Endothelial cell of umbilical vein (primary cell): ENCODE results near the gene IRF6. TPM values are rescaled to one million over a fixed set of nuclear protein-coding genes. Genes with fewer than 3 reads are reported as not detected.

ENCODE experiments used
- BruUV-seq: library from RNA; stranded (reverse); fragments of 400-500 nt; replicated peaks from 2 replicates; lab custom pipeline; 2021; lab: Mats Ljungman, UMichigan
- CTCF ChIA-PET: fragments of 300-600, 350-600 bp; sonication (Branson Sonifier 250); formaldehyde crosslinking; loops from one replicate; lab custom pipeline; 2021; ENCODE audit warnings: antibody characterized with exemption, inconsistent platforms; lab: Charles Lee
- POLR2A ChIA-PET: fragments of 300-600, 350-600 bp; sonication (Branson Sonifier 250); formaldehyde crosslinking; loops from one replicate; lab custom pipeline; 2021; ENCODE audit warnings: antibody characterized with exemption, inconsistent platforms; lab: Charles Lee
- DNase-seq: peaks from one replicate; pipeline ENCODE4 v3.0.0-alpha.2; 2011; ENCODE audit warnings: low read depth, low spot score
- FAIRE-seq: peaks from 2 replicates; lab custom pipeline; 2011; peaks lifted over from hg19 to GRCh38; lab: Jason Lieb, UNC
- H2AFZ ChIP-seq: 2 replicates; pipeline ENCODE4 v1.6.0; 2012; ENCODE audit warnings: low read depth, low read length, control low read depth, inconsistent platforms
- H3K27ac ChIP-seq: 2 replicates; pipeline ENCODE4 v1.5.1; 2011; ENCODE audit warnings: low read depth, mild to moderate bottlenecking, control low read depth, low read length, moderate library complexity; ENCODE audit not compliant: insufficient read depth
- H3K27me3 ChIP-seq, 2 experiments: 2 replicates each; pipeline versions ENCODE4 v1.6.0 to v1.6.1; 2011; ENCODE audit warnings: low read length in 2 of 2, mixed read lengths in 1 of 2; ENCODE audit not compliant: control insufficient read depth in 2 of 2, insufficient read depth in 2 of 2
- H3K36me3 ChIP-seq, 2 experiments: 2 replicates in 1 of 2; 3 replicates in 1 of 2; pipeline ENCODE4 v1.5.1; 2011; ENCODE audit warnings: low read length in 2 of 2, mild to moderate bottlenecking in 1 of 2, moderate library complexity in 1 of 2; ENCODE audit not compliant: control insufficient read depth in 2 of 2, insufficient read depth in 2 of 2; ENCODE audit errors: extremely low read depth in 1 of 2
- H3K4me1 ChIP-seq: 3 replicates; pipeline ENCODE4 v1.5.1; 2011; ENCODE audit warnings: mild to moderate bottlenecking, low read length; ENCODE audit not compliant: control insufficient read depth, insufficient read depth; ENCODE audit errors: extremely low read depth
- H3K4me2 ChIP-seq: 2 replicates; pipeline ENCODE4 v1.6.1; 2011; ENCODE audit warnings: low read length, control low read depth, mixed read lengths; ENCODE audit not compliant: insufficient read depth
- H3K4me3 ChIP-seq, 3 experiments: fragments of 200-600 bp in 1 of 3; sonication (generic), shearing (Covaris generic) in 1 of 3; replicated peaks in 1 of 3; 2 replicates each; pipeline ENCODE4 v1.5.1; 2011 to 2016; ENCODE audit warnings: control low read depth in 3 of 3, low read length in 3 of 3, mild to moderate bottlenecking in 2 of 3, inconsistent platforms in 1 of 3, low read depth in 1 of 3, moderate library complexity in 1 of 3; ENCODE audit not compliant: insufficient read depth in 1 of 3
- H3K79me2 ChIP-seq: 2 replicates; pipeline ENCODE4 v1.6.0; 2012; ENCODE audit warnings: low read length, inconsistent platforms; ENCODE audit not compliant: control insufficient read depth, insufficient read depth
- H3K9ac ChIP-seq: replicated peaks from 2 replicates; pipeline ENCODE3; 2011; ENCODE audit warnings: low read length, control low read depth; ENCODE audit not compliant: insufficient read depth; ENCODE audit errors: extremely low read depth
- H3K9me1 ChIP-seq: replicated peaks from 3 replicates; pipeline ENCODE4 v1.6.0; 2011; ENCODE audit warnings: mild to moderate bottlenecking, low read length; ENCODE audit not compliant: control insufficient read depth, insufficient read depth; ENCODE audit errors: extremely low read depth
- H3K9me3 ChIP-seq: replicated peaks from 2 replicates; pipeline ENCODE4 v1.5.1; 2012; ENCODE audit warnings: low read length, inconsistent platforms; ENCODE audit not compliant: control insufficient read depth, insufficient read depth
- H4K20me1 ChIP-seq: replicated peaks from 2 replicates; pipeline ENCODE3; 2011; ENCODE audit warnings: mild to moderate bottlenecking, low read length; ENCODE audit not compliant: control insufficient read depth, insufficient read depth; ENCODE audit errors: extremely low read depth
- EZH2 ChIP-seq: IDR thresholded peaks from 2 replicates; pipeline ENCODE4 v1.6.1; 2012; ENCODE audit warnings: borderline replicate concordance, low read depth, mild to moderate bottlenecking, moderate library complexity, low read length, inconsistent platforms; ENCODE audit not compliant: severe bottlenecking
- FOS ChIP-seq: IDR thresholded peaks from 2 replicates; pipeline ENCODE4 v1.6.1; 2011; ENCODE audit warnings: mild to moderate bottlenecking, low read length, moderate library complexity, borderline replicate concordance; ENCODE audit not compliant: insufficient read depth
- GATA2 ChIP-seq: IDR thresholded peaks from 2 replicates; pipeline ENCODE4 v1.7.0; 2011; ENCODE audit warnings: low read depth, mild to moderate bottlenecking, moderate library complexity, mixed read lengths, low read length; ENCODE audit not compliant: insufficient read length, insufficient read depth
- JUN ChIP-seq: IDR thresholded peaks from 2 replicates; pipeline ENCODE4 v1.6.1; 2011; ENCODE audit warnings: borderline replicate concordance, low read depth; ENCODE audit not compliant: insufficient read length, insufficient read depth
- MYC ChIP-seq: IDR thresholded peaks from one replicate; pipeline ENCODE4 v1.6.1; 2011; ENCODE audit warnings: mild to moderate bottlenecking, low read depth, low read length
- POLR2A ChIP-seq: IDR thresholded peaks from 2 replicates; pipeline ENCODE4 v1.6.1; 2012; ENCODE audit warnings: low read depth, mild to moderate bottlenecking, control low read depth, low read length
- POLR2AphosphoS5 ChIP-seq: IDR thresholded peaks from 2 replicates; pipeline ENCODE4 v1.6.1; 2012; ENCODE audit warnings: low read depth, mild to moderate bottlenecking, control low read depth, low read length, moderate library complexity; ENCODE audit not compliant: insufficient read depth
- dilution Hi-C: fragments of 300-500 bp; cut with MboI; formaldehyde crosslinking; loops from one replicate; pipeline ENCODE4 v1.15.0; 2019; ENCODE audit warnings: low sequenced_read_pairs; ENCODE audit not compliant: extremely low pct_ligation_motif_present
- intact Hi-C: fragments of 100-400 bp; cut with micrococcal nuclease; formaldehyde crosslinking; loops from one replicate; pipeline ENCODE4 v1.10.0; 2022
- polyA plus RNA-seq, 4 experiments: library from polyadenylated mRNA; depleted of rRNA in 3 of 4; stranded (reverse) in 3 of 4; unstranded in 1 of 4; fragments of >200 nt; gene quantifications; 2 replicates each; pipeline versions ENCODE4 v1.2.1 to v1.2.3, GENCODE V29; 2011 to 2012; ENCODE audit warnings: missing spikeins in 1 of 4
- total RNA-seq: library from RNA; stranded (reverse); gene quantifications from 2 replicates; pipeline ENCODE4 v1.2.3, GENCODE V29; 2021
- TF ChIP-seq, protein P1 (sequence below), 2 donors: IDR thresholded peaks; 1 replicate in 1 of 2; 2 replicates in 1 of 2; pipeline ENCODE4 v1.5.1; 2011; ENCODE audit warnings: low read length in 2 of 2, mild to moderate bottlenecking in 2 of 2, moderate library complexity in 2 of 2, control low read depth in 1 of 2, inconsistent platforms in 1 of 2, low read depth in 1 of 2; ENCODE audit not compliant: insufficient read depth in 1 of 2; ENCODE audit errors: extremely low read depth in 1 of 2
- TF ChIP-seq, protein P2 (sequence below): IDR thresholded peaks from 2 replicates; pipeline ENCODE4 v1.6.1; 2011; ENCODE audit not compliant: insufficient read depth, insufficient read length

The IRF6 gene
- total and polyA plus RNA-seq, 2 donors (not counting 3 experiments of a cell fraction or from before 2014, with no cell fraction given) = 42.0 to 55.8 TPM

DNA sequence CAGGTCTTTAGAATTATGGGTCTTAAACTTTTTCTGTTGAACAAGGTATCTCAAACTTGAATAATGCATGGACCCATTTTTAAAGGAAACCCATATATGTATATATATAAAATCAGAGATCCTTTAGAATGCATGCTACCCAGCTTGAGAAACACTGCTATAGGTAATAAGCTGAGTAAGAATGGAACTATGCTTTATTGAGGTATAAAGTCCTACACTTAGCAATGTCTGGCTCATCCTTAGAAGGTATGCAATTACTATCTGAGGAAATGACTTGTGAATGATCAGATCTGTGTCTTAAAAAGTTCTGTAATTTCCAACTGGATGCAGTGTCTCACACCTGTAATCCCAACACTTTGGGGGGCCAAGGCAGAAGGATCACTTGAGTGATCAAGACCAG, 38.8 kb downstream of the IRF6 start:
- Histone ChIP-seq H3K9ac (no peak overlapping the region), H3K9me1 (no peaks in the 10 kb centered on the region), H3K27ac (no peak overlapping the region), H3K27me3 (peaks cover 0 to 2% of the 10 kb centered on the region in 2 experiments), H4K20me1 (no peaks in the 10 kb centered on the region), H3K9me3 (no peaks in the 10 kb centered on the region), H3K4me1 (peaks cover 18% of the 10 kb centered on the region), H2AFZ (no peak overlapping the region), H3K36me3 (no peaks in the 10 kb centered on the region), H3K4me2 (no peak overlapping the region), H3K79me2 (no peaks in the 10 kb centered on the region), H3K4me3 (no peak overlapping the region)
- DNase-seq (no peak), FAIRE-seq (no peak)
- intact Hi-C loops (no loop called here), dilution Hi-C loops (no loop called here)
- TF ChIP-seq, protein P1, sequence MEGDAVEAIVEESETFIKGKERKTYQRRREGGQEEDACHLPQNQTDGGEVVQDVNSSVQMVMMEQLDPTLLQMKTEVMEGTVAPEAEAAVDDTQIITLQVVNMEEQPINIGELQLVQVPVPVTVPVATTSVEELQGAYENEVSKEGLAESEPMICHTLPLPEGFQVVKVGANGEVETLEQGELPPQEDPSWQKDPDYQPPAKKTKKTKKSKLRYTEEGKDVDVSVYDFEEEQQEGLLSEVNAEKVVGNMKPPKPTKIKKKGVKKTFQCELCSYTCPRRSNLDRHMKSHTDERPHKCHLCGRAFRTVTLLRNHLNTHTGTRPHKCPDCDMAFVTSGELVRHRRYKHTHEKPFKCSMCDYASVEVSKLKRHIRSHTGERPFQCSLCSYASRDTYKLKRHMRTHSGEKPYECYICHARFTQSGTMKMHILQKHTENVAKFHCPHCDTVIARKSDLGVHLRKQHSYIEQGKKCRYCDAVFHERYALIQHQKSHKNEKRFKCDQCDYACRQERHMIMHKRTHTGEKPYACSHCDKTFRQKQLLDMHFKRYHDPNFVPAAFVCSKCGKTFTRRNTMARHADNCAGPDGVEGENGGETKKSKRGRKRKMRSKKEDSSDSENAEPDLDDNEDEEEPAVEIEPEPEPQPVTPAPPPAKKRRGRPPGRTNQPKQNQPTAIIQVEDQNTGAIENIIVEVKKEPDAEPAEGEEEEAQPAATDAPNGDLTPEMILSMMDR (IDR thresholded peaks at IDR 0.05; ENCODE audit: extremely low read depth in 1 of 2, insufficient read depth in 1 of 2, low read depth in 1 of 2, low read length in 2 of 2) = no peak
- TF ChIP-seq POLR2AphosphoS5 (no peak), JUN (no peak), POLR2A (no peak), EZH2 (no peak), GATA2 (no peak), MYC (no peak), FOS (no peak)
- TF ChIP-seq, protein P2, sequence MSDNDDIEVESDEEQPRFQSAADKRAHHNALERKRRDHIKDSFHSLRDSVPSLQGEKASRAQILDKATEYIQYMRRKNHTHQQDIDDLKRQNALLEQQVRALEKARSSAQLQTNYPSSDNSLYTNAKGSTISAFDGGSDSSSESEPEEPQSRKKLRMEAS = no peak
- ChIA-PET POLR2A (no interaction called here), CTCF (interaction anchor here (1.7 to 4.5 kb wide), 2 partner anchors 19 to 56 kb away, joined by 7 to 33 read pairs; no protein-coding TSS in a partner anchor)
- no TSS peak for BruUV-seq
